DMS153 treated with DMSO at 0.1 percent for 48 hours (cell line): ENCODE results near the gene ELAC1.
"Not testable (repeated sequence)": the region's sequence is repeated elsewhere in the genome, so short reads cannot be mapped to it uniquely, and the experiment has no call there.

Source experiments
- DNase-seq: peaks from one replicate; lab custom pipeline; 2025; ENCODE audit not compliant: unreplicated experiment; lab: John Stamatoyannopoulos, UW

Gene ELAC1

DNA sequence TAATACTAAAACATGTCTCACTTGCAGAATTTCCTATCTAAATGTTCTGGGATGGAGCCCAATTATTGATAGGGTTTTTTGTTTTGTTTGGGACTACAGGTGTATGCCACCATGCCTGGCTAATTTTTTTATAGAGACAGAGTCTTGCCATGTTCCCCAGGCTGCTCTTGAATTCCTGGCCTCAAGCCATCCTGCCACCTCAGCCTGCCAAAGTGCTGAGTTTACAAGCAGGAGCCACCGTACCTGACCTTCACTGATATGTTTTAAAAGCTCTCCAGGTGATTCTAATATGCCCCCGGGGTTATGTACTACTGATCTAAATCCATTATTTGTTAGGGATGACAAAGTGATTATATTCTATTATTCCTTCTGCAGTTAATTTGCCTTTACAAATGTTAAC, 2.2 kb downstream of the ELAC1 start:
- DNase-seq: peak; percentile 24

DNA sequence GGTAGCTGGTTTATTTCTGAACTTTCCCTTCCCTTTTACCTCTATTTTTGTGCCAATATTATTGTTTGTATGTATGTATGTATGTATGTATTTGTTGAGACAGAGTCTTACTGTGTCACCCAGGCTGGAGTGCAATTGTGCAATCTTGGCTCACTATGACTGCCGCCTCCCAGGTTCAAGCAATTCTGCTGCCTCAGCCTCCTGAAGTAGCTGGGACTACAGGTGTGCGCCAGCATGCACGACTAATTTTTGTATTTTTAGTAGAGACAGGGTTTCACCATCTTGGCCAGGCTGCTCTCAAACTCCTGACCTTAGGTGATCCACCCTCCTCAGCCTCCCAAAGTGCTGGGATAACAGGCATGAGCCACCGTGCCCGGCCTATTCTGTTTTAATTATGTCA, 4.6 kb downstream of the ELAC1 start:
- not testable (repeated sequence) for DNase-seq

DNA sequence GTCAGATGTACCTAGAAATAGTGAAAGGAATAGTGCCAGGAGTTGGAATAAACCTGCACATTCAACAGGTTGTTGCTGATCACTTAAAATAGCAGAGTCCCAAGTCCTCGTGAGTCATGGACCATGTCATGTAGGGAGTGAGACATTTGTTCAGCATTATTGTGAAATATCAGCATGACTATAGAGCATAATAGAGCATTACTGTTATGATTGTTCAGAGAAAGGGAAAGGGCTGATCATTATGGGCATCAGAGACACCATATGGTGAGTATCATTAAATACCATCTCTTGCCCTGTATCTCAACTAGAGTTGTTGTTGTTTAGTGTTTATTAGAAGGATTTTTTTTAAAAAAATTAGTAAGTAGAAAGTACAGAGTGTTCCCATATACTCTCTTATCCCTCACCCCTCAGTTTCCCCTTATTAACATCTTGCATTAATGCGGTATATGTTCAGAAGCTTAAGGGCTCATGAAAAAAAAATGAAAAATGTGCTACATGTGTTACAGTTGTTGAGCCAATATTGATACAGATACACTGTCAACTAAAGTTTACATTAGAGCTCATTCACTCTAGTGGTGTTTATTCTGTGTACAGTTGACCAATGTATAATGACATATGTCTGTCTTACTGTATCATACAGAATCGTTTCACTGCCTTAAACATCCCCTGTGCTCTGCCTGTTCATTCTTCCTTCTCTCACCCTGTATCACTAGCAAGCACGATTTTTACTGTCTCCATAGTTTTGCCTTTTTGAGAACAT, 5.7 kb downstream of the ELAC1 start:
- no peak for DNase-seq

DNA sequence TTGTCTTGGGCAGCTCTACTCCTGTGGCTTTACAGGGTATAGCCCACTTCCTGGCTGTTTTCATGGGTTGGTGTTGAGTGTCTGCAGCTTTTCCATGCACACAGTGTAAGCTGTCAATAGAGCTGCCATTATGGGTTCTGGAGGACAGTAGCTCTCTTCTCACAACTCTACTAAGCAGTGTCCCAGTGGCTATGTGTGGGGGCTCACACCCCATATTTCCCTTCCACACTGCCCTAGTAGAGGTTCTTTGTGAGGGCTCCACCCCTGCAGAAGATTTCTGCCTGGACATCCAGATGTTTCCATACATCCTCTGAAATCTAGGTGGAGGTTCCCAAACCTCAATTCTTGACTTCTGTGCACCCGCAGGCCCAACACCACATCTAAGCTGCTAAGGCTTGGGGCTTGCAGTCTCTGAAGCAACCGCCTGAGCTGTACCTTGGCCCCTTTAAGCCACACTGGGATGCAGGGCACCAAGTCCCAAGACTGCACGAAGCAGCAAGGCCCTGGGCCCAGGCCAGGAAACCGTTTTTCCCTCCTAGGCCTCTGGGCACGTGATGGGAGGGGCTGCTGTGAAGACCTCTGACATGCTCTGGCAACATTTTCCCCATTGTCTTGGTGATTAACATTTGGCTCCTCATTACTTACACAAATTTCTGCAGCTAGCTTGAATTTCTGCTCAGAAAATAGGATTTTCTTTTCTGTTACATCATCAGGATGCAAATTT, 9.4 kb downstream of the ELAC1 start:
- no peak for DNase-seq

DNA sequence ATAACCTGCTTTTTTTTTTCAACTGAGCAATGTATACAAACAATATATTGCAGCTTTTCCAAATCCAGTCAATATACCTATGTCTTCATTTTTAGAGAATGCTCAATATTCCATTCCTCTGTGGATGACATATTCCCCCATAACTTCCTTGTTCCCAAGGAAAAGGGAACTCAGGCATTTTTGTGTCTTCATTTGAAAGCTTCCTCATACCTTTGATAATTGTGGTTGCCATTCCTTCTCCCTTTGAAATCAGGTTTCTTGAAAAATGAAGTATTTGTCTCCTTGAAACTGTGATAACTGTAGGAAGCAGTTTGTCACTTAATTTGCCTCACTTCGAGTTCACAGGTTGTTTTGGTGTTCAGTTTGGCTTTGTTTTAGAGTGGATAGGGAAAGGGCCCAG, 13.5 kb downstream of the ELAC1 start:
- DNase-seq: no peak

DNA sequence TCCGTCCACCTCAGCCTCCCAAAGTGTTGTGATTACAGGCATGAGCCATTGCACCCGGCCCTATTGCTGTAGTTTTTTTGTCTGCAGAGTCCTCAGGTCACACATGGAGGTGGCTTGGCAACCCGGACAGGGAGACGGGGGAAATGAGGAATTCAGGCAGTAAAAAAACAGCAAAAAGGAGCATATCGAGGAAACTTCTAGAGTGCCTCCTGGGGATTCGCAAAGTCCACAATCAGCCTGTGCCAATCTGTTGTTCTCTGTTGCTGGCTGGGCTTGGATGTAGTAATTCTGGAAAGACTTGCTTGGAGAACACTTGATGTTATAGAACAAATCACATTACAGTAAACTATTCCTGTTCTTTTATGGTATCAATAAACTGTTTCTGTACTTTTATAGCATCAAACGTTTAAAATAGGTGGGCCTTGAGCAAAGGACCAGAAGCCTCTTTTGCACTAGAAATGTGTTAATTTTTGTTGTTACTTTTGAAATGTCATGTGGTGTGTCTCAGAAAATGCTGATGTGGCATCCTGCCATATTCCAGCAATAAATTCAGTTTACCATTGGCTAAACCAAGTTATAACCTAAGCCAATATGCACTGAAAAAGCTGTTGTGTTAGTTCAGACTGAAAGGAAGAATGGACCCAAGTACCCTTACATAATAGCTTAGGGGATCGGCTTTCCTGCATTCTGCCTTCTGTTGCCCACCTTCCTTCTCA, 14.4 kb downstream of the ELAC1 start:
- no peak for DNase-seq

DNA sequence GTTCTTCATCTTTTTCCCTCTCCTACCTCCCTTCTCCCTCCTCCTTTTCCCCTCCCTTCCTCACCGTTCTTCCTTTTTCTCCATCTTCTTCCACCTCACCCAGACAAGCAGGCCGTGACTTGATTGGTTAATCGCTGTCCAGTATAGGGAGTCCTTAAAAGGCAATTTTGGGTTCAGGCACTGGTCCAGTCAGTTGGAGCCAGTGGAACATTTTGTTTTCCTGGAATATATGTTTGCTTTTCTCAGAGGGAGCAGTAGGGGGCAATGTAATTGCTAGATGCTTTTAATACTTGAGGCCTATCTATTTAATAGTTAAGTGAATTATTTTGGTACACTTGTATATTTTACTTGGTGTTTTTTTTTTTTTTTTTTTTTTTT, 15.0 kb downstream of the ELAC1 start:
- no peak for DNase-seq

DNA sequence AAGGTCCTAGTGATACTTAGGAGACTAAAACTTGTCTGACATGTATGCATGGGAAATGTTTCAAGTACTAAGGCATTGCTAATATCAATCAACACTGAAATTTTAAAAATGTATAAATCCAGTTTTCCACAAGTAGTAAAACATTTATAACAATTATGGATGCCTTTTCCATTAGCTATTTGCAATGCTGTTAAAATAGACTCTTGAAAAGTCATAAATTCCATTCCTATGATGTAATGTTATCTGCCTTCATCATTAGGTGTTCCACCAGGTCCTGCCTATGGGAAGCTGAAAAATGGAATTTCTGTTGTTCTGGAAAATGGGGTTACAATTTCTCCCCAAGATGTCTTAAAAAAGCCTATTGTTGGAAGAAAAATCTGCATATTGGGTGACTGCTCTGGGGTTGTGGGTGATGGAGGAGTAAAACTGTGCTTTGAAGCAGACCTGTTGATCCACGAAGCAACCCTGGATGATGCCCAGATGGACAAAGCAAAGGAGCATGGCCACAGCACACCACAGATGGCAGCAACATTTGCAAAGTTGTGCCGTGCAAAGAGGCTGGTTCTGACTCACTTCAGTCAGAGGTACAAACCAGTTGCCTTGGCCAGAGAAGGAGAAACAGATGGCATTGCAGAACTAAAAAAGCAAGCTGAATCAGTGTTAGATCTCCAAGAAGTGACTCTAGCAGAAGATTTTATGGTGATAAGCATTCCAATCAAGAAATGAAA, 18.7 kb downstream of the ELAC1 start:
- no peak for DNase-seq

DNA sequence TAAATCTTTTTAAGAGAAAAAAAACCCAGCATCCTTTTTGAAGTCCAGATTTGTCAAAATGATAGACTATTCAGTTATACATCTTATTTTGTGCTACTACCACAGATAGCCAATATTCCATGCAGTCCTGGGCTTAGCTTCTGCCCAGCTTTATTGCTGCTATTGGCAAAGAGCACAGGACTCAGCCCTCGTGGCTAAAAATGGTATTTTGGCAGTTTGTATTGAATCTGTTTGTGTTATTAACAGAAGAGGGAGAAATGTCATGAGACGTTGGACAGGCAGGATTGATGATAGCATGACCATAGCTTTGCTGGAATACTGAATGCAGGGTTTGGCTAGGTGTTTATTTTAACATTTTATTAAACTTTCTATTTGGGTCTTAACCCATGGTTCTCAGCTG, 19.4 kb downstream of the ELAC1 start:
- DNase-seq: no peak

DNA sequence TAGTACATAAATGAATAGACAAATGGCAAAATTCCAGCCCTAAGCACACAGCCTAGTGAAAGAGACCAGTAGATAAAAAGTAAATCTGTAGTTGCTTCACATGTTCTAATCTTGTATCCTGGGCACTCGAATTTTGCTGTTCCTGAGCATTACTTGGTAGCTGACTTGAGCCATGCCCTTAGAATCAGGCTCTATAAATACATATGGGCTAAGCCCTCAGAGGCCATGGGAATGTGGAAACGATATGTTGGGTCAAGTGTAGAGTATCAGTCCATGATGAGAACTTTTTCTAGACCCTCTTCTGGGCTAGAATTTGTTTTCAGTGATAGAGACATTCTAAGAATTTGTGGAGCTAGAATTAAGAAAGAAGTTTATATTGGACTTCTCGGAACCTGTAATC, 21.9 kb downstream of the ELAC1 start:
- no peak for DNase-seq

DNA sequence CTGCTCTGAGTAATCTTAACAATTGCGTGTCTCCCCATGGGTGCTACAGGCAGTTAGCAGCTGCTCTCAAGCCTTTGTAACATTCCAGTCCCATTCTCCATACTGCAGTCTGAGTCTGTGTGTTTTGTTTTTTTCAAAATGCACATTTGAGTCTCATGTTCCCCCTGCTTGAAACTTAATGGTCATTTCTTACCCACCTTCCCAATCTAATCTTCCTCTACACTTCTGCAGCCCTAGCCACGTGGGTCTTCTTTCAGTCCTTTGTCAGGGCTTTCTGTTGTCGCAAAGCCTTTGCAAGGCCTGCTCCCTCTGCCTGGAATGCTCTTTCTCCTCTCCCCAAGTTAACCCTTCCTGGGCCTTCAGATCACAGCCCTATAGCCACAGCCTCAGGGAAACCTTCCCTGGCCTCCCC, 24.5 kb downstream of the ELAC1 start:
- DNase-seq: no peak

DNA sequence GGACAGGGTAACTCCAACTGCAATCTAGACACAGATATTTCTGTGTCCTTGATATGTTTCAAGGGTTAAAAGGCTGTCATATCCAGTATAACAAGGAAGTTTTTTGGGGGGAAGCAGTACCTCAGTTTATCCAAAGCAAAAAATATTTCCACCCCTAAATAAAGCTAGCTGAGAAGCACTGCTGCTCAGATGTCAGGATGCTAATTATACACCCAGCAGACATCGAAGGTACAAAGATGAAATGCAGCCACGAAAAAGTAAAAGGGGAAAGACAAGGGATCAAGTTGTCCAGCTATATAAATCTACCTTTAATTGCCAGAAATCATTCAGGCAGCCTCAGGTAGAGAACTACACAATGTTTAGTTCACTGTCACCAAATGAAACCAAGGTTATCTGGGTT, 26.2 kb downstream of the ELAC1 start:
- no peak for DNase-seq

DNA sequence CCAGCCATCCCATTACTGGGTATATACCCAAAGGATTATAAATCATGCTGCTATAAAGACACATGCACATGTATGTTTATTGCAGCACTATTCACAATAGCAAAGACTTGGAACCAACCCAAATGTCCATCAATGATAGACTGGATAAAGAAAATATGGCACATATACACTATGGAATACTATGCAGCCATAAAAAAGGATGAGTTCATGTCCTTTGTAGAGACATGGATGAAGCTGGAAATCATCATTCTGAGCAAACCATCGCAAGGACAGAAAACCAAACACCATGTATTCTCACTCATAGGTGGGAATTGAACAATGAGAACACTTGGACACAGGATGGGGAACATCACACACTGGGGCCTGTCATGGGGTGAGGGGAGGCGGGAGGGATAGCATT, 35.3 kb downstream of the ELAC1 start:
- not testable (repeated sequence) for DNase-seq

DNA sequence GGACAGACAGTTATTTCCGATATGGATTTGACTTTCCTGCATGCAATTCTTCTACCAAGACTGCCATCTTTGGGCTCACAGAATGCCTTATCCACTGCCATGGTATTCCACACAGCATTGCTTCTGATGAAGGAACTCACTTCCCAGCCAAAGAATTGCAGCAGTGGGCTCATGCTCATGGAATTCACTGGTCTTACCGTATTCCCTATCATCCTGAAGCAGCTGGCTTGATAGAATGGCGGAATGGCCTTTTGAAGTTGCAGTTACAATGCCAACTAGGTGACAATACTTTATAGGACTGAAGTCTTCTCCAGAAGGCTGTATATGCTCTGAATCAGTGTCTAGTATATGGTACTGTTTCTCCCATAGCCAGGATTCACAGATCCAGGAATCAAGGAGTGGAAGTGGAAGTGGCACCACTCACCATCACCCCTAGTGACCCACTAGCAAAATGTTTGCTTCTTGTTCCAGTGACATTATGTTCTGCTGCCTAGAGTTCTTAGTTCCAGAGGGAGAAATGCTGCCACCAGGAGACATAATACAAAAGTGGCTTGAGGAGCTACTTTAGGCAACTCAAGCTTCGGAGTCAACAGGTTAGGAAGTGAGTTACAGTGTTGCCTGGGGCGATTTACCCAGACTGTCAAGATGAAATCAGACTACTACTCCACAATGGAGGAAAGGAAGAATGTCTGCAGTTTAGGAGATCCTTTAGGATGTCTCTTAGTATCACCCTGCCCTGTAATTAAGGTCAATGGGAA, 38.4 kb downstream of the ELAC1 start:
- no peak for DNase-seq

DNA sequence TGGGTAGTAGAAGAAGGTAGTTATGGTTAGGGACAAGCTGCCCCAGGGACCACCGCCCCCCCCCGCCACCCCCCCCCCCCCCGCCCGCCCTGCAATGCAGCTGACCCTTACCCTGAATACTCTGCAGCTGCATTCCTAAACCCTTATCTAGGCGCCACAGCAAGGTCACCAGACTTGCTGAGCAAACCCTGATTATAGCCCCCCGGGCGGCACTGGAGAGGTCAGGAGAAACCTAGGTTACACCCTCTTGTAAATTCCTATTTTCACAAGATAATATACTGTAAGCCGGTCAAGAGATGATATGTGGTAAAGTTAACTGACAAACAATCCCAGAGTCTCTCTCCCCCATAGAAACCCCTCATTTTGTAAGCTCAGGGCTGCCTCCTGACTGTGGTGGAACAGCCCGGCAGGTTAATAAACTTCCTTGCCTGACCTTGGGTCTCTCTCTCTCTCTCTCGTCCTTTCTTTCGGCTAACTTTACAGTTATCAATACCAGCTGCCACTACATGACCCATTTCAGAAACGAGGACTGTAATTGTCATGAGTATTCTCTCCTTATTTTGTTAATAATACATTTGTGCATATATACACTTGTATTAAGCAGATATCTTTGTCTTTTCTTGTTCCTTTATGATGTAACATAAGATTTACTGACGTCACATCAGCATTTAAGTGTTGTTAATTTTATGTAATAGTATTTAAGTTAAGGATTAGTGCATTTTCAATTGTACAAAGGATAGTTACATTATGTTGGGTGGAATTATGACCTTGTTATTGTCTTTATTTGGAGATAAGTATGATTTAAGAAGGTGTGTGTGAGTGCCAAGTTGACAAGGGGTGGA, 39.3 kb downstream of the ELAC1 start:
- DNase-seq: no peak

DNA sequence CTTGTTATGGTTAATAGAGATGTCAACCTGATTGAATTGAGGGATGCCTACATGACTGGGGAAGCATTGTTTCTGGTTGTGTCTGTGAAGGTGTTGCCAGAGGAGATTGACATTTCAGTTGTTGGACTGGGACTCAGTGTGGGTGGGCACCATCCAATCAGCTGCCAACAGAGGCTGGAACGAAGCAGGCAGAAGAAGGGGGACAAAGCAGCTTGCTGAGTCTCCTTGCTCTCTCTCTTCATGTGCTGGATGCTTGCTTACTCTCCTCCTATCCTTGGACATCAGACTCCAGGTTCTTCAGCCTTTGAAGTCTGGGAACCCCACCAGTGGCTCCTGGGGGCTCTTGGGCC, 39.9 kb downstream of the ELAC1 start:
- DNase-seq: no peak

DNA sequence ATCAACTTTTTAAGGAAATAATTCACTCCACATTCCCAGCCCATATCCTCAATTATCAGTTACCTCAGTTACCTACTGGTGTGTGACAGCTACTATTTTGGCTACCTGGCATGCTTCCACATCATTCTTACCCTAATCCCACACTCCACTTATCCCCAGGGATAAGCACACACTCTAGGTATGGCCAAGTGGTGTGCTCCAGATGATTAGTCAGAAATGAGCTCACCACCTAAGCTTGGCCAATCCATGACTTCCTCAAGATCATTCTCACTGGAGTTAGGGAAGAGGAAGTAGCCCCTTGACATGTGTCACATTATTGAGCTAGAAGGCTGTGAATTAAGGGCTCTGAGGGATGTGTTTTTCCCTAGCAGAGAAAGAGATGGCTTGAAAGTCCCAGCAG, 41.2 kb downstream of the ELAC1 start:
- no peak for DNase-seq

DNA sequence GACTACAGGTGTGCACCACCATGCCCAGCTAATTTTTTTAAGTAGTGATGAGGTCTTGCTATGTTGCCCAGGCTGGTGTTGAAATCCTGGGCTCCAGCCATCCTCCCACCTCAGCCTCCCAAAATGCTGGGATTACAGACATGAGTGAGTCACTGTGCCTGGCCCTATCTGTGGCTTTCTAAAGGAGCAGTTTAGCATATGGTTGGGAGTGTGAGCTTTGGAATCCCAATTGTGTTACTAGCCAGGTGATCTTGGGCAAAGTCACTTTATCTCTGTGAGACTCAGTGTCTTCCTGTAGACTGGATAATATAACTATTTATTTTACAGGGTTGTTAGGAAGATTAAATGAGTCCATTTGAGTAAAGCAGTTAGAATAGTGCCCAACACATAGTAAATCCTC, 42.4 kb downstream of the ELAC1 start:
- DNase-seq: no peak

DNA sequence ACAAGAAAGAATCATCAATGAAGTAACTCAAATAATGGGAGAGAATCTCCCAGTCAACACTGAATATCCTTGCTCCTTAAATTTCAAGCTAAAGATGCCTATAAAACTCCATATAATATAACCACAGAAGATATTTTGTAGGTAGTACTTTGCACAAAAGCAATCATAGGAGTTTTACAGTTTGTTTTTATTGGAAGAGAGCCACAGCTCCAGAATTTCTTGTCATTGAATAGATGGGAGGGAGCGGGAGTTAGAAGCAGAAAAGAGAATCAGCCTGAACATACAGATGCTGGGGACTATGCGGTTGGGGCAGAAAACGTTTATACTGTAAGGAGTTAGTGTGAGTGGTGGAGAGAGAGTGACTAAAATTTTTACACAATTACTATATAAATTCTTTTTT, 43.9 kb downstream of the ELAC1 start:
- DNase-seq: no peak

DNA sequence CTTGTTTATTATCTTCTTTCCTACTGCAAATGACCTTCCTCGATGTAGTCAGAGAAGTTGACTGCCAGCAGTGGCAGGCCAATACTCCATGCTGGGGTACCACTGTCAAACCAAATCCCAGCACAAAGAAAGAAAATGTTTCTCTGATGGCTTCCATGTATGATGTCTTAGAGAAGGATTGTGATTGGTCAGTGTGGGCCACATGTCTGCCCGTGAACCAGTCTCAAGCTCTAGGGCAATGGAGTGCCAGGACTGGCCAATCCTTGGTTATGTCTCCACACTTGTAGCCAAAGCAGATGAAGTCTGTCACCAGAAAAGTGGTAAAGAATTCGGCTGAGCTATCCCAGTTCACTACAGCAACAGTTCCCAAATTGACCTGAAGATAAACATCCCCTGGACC, 44.6 kb downstream of the ELAC1 start:
- DNase-seq: no peak
